Activated CD8-positive, alpha-beta memory T cell treated with anti-CD3 and anti-CD28 coated beads, Interleukin-2, amount 50 U/mL, for 1 hour (primary cell): Measurements from ENCODE around the gene VSIG10.
"Not testable (repeated sequence)": the region's sequence is repeated elsewhere in the genome, so short reads cannot be mapped to it uniquely, and the experiment has no call there.

Experiments
- DNase-seq: peaks from one replicate; pipeline ENCODE4 v3.0.0-alpha.2; 2020; ENCODE audit errors: extremely low read depth

Gene VSIG10

DNA sequence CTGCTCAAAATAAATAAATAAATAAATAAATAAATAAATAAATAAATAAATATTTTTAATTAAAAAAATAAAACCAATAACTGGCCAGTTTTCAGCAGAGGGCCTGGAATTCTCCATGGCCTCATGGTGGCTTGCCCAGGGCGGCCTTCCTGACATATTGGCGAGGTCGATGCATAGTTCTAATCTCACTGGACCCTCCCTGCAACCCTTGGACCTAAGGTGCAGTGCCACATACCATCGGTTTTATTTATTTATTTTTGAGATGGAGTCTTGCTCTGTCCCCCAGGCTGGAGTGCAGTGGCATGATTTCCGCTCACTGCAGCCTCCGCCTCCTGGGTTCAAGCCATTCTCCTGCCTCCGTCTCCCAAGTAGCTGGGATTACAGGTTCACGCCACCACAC is 3.9 kb upstream of the VSIG10 start:
- DNase-seq = no peak

DNA sequence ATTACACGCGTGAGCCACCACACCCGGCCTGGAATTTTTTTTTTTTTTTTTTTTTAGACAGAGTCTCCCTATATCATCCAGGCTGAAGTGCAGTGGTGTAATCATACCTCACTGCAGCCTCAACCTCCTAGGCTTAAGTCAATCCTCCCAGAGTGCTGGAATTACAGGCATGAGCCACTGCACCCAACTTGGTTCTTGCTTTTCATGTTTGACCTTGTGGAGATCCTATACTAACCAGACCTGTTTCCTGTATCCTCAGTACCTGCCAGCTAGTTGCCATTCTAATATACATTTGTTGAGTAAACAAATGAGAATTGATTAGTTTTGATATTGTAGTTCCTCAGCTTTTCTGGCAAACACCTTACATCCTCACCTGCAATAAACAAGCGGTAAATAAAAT is 3.2 kb upstream of the VSIG10 start:
- DNase-seq = no peak

DNA sequence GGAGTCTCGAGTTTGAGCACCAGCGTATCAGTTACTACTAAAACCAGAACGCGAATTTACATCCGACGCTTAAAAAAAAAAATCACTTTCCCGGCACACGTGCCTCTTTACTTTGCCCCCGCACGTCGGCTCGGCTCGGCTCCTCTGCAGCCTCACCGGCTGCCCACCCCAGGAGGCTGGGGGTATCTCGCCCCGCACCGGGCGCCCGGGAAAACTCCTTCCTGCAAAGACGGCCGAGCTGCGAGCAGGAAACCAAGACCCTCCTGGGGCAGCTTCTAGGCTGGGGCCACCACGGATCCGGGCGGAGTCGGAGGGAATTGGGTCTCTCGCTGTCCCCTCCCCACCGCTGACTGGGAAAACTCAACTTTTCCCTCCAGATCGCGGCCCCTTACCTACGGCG is 610 bp downstream of the VSIG10 start:
- DNase-seq = no peak

DNA sequence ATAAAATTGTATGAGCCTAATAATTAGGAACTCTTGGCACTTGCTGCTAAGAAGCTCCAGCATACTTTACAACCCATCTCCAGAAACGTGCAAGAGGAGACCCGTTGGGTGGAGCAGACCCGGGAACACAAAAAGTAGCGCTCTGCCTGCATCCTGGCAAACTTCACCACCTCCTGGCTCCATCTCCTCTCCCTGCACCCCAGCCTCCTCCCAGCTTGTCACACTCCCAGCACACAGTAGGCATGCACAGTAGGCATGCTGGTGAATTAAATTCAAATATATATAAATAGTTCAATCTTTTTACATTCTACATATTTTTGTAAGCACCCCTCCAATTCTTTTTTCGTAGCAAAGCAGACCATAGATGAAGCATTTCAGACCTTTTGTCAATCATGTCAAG is 1.2 kb downstream of the VSIG10 start:
- no peak for DNase-seq

DNA sequence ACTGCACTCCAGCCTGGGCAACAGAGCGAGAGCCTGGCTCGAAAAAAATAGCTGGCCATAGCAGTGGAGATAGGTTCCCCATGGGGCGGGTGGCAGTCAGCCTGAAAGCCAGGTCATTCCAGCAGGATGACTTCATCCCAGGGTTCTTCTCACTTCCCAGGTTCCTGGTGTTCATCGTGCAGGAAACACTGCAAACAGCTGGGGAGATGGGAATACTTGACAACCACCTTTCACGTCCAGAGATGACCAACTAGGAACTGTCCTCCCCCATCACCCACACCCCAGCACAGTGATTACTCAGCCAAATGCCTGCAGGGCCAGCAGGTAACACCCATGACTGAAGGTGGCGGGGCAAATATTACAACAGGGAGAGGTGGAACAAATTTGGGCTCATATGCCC is 1.7 kb downstream of the VSIG10 start:
- DNase-seq = no peak

DNA sequence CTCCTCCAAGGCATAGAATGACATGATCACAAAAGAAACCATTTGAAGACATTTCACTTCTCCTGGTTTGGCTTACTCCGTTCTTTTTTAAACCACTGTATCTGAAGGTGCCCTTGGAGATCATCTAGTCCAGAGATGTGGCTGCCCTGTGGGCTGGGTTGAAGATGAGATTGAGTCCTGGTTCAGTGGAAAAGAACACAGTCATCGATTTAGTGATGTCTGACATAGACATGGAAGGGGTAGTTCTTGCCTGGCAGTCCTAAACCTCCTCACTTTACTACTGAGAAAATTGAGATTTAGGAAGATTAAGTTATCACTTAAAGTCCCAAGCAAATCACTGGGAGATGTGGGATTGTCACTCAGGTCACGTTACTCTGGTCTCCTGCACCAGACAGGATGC is 2.8 kb downstream of the VSIG10 start:
- no peak for DNase-seq

DNA sequence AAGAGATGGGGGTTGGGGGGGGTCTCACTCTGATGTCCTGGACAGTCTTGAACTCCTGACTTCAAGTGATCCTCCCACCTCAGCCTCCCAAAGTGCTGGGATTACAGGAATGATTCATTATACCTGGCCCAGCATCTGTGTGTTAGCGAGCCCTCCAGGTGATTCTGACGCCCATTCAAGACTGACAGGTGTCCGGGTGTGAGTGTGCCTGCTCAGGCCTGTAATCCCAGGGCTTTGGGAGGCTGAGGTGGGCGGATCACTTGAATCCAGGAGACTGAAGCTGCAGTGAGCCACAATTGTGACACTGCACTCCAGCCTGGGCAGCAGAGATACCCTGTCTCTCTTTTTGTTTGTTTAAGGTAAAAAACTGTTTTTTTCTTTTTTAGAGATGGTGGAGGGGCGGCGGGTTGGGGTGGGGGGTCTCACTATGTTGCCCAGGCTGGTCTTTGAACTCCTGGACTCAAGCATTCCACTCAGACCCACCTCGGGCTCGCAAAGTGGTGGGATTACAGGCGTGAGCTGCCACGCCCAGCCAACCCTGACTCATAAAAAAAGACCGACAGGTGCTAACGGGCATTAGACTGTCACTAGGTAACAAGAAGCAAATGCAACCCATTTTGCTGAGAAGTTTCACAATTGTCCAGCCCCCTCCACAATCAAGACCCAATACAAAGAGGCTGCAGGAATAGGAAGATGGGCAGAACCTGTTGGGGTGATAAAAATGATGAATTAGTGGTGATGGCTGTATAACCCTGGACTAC is 4.7 kb downstream of the VSIG10 start:
- no peak for DNase-seq

DNA sequence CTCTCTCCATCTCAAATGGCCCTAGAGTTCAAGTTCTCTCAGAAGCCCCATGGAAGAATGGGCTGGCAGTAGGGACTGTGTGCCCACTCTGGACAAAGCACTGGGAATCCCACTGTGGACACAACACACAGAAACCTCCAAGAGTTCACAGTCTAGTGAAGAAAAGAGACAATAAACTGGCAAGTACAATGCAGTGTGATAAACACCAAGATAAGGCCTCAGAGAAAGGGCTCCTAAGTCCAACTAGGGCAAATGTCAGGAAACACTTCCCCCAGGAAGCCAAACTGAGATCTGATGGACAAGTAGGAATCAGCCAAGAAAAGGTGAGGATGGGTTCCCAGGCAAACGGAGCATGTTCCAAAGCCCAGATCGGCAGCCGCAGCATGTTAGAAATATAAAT is 5.4 kb downstream of the VSIG10 start:
- DNase-seq = no peak

DNA sequence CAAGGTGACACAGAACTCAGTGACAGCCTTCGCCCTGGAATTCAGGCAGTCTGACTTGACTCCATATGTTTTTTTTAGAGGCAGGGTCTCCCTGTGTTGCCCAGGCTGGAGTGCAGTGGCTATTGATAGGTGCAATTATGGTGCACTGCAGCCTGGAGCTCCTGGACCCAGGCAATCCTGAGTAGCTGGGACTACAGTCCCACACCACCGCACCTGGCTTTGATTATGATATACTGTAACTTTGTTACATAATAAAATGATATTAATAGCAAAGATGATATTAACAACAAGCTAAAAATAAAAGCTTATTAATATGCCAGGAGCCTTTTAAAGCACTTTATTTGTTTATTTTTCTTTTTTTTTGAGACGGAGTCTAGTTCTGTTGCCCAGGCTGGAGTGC is 9.8 kb downstream of the VSIG10 start:
- DNase-seq = no peak

DNA sequence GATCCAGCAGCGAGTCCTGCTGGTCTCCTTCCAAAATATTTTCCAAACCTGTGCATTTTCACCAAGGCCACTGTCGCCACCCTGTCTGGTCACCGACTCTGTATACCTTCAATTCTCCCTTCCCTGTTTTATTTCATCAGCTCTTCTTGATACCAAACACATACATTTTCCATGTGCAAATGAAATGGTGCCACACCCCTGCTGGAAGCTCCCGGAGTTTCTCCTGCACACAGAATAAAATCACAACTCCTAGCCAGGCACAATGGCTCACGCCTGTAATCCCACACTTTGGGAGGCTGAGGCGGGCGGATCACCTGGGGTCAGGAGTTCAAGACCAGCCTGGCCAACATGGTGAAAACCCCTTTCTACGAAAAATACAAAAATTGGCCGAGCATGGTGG is 14.0 kb downstream of the VSIG10 start:
- DNase-seq = no peak

DNA sequence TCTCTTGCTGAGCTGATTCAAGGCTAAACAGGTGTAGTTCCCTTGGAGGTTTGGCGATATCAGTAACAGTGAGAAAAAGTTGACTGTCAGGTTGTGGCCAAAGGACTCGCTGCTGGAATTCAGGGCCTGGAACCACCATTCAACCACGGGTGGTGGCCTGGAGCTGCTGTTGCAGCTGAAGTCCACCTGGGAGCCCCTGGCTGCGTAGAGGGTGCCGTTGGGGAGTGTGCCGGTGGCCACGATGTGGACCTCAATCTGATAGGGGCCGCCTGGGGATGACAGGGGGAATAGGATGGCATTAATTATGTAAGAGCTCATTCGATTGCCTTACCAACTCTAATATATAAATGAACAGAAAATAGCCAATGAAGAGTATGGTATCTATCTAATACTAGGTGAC is 21.6 kb downstream of the VSIG10 start:
- DNase-seq = no peak

DNA sequence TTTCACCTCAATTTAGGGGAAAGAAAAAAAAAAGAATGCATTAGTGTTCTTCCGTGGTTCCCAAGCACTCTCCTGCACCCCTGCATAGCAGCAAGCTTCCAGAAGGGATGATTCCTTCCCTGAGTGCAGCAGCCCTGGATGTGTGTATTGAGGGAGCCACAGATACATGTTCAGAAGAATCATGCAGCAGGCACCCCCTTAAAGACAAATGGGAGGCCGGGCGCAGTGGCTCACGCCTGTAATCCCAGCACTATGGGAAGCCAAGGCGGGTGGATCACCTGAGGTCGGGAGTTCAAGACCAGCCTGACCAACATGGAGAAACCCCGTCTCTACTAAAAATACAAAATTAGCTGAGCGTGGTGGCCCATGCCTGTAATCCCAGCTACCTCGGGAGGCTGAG is 22.3 kb downstream of the VSIG10 start:
- DNase-seq = not testable (repeated sequence)

DNA sequence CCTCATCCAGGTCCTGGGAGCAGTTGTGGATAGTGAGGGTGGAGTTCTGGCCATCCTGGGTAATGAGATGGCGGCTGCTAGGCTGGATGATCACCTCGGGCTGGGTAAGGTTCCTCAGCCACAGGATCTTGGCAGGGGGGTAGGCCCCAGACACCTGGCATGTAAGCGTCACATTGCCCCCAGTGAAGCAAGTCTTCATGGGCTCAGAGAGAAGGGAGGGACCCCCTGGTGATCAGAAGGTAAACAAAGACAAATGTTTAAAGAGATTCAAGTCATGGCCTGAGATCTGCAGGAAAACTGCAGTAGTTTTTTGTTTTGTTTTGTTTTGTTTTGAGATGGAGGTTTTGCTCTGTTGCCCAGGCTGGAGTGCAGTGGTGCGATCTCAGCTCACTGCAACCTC is 30.0 kb downstream of the VSIG10 start:
- no peak for DNase-seq

DNA sequence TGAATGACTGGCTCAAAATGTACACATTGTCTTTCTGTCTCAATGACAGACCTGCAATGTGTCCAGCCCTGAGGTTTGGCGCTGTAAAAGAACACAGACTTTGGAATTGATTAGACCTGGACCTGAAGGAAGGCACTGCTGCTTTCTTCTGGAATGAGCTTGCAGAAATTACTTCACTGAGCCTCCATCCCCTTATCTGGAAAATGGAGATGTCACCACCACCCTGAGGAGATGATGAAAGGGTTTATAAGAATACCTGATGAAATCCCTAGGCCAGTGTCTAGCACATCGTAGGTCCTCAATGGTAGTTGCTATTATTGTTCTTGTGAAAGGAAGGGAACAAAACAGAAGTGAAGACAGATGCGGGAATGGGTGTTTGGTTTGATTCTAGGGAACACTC is 33.2 kb downstream of the VSIG10 start:
- no peak for DNase-seq

DNA sequence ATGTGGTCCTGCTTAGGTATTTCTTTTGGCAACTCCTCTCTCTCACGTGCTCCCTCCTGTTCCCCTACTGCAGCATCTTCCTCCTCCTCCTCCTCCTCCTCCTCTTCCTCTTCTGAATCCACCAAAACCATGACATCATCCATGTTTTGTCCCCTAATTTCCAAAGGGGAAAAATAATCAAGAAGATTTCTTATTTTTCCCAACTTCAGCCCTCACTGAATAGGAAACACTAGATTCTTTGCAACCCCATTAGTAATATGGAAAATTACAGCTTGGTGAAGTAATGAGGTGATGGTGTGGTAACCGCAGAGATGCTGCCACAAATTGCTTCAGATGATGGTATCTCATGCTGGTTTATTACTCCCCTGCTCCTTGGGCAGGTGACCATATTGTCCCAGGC is 35.4 kb downstream of the VSIG10 start:
- DNase-seq = no peak

DNA sequence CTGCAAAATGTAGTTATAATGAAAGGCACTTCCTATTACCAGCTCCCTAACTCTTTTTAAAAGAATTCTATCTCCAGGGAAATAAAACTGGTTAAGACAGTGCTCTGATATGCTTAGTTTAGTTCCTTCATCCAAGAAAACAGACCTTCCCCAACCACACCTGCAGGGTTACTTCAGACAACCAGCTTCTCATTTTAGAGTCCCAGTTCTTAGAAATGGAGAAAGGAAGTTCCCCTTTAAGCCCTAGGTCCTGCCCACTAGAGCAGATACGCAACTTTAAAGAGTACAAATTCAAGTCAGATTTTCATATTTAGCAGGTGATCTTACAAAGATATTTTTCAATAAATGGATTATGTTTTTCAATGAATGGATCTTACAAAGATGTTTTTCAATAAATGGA is 38.4 kb downstream of the VSIG10 start:
- no peak for DNase-seq

DNA sequence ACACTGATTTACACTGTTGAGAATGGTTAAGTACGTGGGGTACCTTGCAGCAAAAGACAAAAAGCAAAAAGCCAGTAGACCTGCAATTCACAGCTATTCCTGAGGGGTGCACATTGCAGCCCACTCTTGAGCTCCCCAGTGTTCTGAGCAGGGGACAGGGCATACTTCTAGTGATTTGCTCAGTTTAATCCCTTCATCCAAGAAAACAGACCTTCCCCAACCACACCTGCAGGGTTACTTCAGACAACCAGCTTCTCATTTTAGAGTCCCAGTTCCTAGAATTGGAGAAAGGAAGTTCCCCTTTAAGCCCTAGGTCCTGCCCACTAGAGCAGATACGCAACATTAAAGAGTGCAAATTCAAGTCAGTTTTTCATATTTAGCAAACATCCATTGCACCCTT is 39.2 kb downstream of the VSIG10 start:
- DNase-seq = no peak

DNA sequence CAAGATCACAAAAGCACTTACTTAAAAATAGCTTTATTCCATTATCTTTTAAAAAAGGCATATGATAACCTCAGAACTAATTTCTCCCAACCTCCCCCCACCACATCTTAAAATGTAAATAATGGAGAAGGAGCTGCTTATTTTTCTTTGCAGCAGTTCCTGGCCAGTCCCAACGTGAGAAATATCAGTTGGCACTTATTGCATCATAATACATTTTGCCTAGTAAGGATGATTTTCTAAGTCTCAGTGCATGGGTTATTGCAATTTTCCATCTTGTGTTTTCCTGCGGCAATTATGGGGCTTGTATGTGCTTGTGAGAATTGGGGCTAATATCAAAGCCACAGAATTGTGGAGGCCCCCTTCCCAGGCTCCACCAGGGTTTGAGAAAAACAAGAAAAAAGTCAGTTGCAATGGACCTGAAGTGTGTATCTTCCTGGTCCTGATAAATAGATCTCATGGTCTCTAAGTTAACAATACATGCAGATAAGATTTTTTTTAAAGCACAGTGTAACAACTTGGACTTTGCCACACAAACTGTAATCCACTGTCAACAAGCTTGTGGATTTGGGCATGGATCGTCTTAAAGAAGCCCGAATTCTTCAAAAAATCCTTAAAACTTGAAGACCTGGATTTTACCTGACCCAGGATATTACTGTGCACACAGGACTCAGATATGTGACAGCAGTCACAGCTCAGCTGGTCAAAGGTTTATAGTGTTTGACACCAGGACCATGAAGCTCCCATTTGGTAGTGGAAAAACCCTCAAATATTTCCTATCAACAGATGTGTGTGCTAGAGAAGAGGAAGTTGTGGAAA is 40.0 kb downstream of the VSIG10 start:
- no peak for DNase-seq

DNA sequence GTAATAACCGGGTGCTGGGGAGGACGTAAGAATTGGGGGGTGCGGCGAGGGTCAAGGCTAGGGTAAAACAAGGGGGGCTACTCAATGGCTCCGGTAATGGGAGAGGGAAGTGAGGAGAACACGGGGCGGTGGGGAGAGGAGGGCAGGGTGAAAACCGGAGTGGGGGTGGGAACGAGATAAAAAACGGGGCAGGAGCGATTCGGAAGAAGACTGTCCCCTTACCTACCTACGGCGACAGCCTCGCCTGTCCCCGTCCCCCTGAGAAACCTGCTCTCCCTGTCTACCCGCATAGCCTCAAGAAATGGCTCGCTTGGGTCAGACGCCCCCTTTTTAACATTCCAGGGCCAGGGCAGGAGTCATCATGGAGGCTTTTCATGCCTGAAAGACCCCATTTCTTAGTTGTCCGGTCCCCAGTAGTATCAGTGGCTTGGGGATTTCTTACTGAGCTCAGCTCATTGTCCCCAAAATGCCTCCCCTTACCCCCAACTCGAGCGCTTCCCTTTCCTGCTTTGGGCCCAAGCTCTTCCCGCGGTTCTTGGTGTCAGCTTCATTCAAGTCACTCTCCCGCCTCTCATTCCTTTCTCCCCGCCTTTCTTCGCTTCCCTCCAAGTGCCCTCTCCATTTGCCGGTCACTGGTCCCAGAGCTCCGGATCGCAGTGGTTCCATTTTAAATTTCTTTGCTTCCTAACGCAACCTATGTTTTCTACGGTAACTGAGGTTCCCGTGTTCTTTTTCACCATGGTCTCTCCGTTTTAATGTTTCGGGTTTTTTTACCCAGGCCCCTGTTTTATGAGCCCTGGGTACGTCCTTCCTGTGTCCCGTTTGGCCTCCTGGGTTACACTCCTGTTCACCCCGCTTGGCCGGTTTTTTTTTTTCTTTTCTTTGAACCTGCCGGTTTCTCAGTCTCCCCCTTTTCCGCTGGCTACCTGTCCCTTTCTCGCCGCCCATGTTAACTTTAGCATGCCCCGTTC is 41.7 kb downstream of the VSIG10 start:
- no peak for DNase-seq

DNA sequence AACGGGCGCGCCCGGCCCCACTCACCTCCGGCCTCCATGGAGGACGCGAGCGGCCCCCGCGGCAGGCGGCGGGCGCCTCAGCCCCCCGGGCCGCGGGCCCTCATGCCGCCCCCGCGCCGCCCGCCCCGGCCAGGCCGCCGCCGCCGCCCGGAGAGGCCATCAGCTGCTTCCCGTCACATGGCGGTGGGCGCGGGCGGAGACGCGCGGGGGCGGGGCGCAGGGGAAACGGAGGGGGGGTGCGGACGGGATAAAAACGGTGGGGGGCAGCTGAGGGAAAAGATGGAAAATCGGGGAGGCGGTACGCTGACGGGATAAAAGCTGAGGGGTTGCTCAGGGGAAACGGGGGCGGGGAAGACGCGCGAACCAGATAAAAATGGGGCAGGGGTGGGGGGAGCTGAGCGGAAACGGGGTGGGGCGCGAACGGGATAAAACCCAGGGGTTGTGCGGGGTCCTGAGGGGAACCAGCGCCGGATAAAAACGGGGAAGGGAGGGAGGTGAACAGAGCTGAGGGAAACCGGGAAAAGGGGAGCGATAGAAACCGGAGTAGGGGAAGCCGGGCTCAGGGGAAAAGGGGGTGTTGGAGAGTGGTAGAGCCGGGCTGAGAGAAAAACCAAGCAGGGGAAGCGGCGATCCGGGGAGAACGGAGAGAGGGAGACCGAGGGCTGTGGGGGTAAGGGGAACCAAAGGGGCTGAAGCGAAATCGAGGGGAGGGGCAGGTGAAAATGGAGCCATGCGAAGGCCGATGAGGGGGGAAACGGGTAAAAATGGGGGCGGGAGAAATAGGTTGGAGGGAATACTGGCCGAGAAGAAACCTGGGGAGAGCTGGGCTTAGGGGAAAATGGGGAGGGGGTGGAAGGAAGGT is 42.6 kb downstream of the VSIG10 start, which contains the start of gene WSB2:
WSB2 (minus strand) TSS at position 169 of the 862 bp plus-strand sequence; CDS start at position 38, 131 bp downstream.
- DNase-seq = no peak
